ENCODE data around the gene KRTAP12-2.
"Not testable (repeated sequence)": the region's sequence is repeated elsewhere in the genome, so short reads cannot be mapped to it uniquely, and the experiment has no call there.

The KRTAP12-2 gene

DNA sequence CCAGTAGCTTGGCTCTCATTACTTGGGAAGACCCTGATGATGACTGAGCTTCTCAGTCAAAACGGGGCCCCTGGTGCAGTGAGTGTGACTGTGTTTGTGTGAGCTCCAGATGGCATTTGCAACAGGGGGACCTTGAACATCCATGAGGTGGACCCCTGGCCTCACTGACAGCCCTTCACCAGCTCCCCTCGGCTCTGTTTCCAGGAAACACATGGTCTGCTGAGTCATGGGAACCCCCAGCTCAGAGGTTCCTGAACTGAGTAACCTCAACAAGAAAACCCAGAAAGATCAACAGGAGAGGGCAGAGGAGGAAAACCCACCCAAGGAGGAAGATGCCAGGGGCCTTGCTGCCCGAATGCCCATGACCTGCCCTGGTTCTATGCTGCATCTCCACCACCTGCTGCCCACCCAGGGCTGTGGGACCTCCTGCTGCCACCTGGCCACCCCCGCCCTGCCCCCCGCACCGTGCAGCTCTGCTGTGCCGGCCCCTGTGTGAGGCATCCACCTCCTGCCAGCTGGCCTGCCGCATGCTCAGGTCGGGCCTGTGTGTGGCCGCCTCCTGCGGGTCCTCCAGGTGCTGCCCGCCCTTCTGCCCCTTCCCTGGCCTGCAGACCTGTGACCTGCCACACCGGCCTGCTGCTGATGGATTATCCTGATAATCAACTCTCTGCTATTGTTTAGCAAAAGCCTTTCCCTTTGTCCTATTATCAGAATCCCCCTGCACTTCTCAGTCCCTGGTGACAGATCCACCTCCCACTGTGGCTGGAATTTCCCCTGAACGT, 19.5 kb upstream of the KRTAP12-2 start:
- no peaks in the 10 kb centered on the region for H3K36me3 ChIP-seq
- peak overlapping the region; percentile 37 for H3K27ac ChIP-seq
- H3K27me3 ChIP-seq (ENCODE audit: insufficient read depth, low read depth, severe bottlenecking) = no peaks in the 10 kb centered on the region
- TF ChIP-seq, protein P1, sequence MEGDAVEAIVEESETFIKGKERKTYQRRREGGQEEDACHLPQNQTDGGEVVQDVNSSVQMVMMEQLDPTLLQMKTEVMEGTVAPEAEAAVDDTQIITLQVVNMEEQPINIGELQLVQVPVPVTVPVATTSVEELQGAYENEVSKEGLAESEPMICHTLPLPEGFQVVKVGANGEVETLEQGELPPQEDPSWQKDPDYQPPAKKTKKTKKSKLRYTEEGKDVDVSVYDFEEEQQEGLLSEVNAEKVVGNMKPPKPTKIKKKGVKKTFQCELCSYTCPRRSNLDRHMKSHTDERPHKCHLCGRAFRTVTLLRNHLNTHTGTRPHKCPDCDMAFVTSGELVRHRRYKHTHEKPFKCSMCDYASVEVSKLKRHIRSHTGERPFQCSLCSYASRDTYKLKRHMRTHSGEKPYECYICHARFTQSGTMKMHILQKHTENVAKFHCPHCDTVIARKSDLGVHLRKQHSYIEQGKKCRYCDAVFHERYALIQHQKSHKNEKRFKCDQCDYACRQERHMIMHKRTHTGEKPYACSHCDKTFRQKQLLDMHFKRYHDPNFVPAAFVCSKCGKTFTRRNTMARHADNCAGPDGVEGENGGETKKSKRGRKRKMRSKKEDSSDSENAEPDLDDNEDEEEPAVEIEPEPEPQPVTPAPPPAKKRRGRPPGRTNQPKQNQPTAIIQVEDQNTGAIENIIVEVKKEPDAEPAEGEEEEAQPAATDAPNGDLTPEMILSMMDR (IDR thresholded peaks at IDR 0.05; ENCODE audit: low read depth, low read length) = peak; percentile 48
- no peaks in the 10 kb centered on the region for H3K9me3 ChIP-seq (ENCODE audit: severe bottlenecking)
- peak; percentile 80 for DNase-seq
- H3K4me3 ChIP-seq (ENCODE audit: low read depth, low read length) = no peak overlapping the region

DNA sequence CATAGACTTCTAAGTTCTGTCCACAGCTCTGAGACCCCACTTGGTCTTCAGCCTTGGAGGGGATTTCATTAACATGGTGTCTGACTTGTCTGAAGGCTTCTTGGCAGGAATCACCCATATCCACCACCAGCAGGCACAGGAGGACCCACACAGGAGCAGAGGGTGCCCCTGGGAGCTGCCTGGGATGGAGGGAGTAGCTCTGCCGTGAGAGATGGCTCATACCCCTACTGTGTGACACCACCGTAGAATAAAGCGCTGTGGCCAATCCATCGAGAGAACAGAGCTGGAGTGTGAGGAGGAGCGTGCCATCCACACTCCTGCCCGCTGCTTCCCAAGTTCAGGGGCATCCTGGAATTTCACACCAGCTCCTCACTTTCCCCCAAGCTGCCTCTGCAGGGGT, 18.3 kb upstream of the KRTAP12-2 start:
- H3K27ac ChIP-seq; H3K27me3 ChIP-seq (ENCODE audit: insufficient read depth, low read depth, severe bottlenecking); DNase-seq; H3K4me3 ChIP-seq (ENCODE audit: low read depth, low read length); H3K36me3 ChIP-seq; H3K9me3 ChIP-seq (ENCODE audit: severe bottlenecking): not testable (repeated sequence)

DNA sequence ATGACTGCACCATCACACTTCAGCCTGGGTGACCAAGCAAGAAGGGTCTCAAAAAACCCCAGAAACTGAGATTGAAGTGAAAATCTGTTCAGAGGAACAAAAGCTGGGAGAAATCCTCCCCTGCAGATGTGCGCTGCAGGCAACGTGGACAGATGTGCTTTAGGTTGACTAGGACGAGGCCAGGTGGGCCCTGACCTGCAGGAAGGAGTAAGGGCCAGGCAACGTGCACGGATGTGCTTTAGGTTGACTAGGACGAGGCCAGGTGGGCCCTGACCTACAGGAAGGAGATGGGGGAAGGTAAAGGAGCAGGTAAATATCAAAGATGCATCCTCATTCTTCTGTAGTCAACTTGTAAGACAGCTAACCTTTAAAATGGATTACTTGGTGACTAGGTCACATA, 17.8 kb upstream of the KRTAP12-2 start:
- no peaks in the 10 kb centered on the region for H3K9me3 ChIP-seq (ENCODE audit: severe bottlenecking)
- H3K36me3 ChIP-seq = no peaks in the 10 kb centered on the region
- no peak overlapping the region for H3K27ac ChIP-seq
- no peak for DNase-seq
- TF ChIP-seq, protein P1 (IDR thresholded peaks at IDR 0.05; ENCODE audit: low read depth, low read length) = no peak
- H3K4me3 ChIP-seq (ENCODE audit: low read depth, low read length) = no peak overlapping the region
- no peaks in the 10 kb centered on the region for H3K27me3 ChIP-seq (ENCODE audit: insufficient read depth, low read depth, severe bottlenecking)

DNA sequence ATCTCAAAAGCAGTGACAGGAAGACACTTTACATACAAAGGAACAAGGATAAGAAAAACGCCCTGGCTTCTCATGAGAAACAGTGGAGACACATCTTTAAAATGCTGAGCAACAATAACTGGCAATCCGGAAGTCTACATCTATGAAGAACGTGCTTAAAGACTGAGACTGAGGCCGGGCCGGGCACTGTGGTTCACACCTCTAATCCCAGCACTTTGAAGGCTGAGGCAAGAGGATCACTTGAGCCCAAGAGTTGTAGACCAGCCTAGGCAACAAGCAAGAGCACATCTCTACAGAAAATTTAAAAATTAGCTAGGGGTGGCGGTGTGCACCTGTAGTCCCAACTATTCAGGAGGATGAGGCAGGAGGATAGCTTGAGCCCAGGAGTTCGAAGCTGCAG, 17.4 kb upstream of the KRTAP12-2 start:
- no peaks in the 10 kb centered on the region for H3K27me3 ChIP-seq (ENCODE audit: insufficient read depth, low read depth, severe bottlenecking)
- H3K4me3 ChIP-seq (ENCODE audit: low read depth, low read length) = no peak overlapping the region
- DNase-seq = no peak
- H3K27ac ChIP-seq = no peak overlapping the region
- H3K36me3 ChIP-seq = no peaks in the 10 kb centered on the region
- TF ChIP-seq, protein P1 (IDR thresholded peaks at IDR 0.05; ENCODE audit: low read depth, low read length) = no peak
- no peaks in the 10 kb centered on the region for H3K9me3 ChIP-seq (ENCODE audit: severe bottlenecking)

DNA sequence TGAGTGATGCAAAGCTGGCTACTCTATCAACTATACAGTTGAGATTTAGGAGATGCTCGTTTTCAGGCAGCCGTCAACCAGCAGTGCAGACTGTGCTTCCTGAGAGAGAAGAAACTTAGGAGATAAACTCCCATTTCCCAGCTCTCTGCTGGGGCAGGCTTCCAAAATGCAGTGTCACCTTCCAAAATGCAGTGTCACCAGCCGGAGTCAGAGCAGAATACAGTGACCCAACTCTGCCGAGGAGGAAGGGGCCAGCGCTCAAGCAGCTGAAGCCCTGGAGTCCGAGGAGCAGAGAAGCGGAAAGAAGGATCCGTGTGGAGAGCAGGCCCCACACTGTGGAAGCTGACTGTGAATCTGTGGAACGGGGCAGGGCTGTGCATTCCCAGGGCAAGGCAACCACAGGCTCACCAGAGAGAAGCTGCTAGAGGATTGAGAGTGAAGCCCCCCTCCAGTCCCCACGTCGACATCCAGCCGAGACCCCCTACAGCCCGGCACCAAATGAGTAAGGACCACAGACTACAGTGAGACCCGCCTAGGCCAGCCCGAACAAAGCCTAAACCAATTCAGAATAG, 15.9 kb upstream of the KRTAP12-2 start:
- H3K4me3 ChIP-seq (ENCODE audit: low read depth, low read length) = no peak overlapping the region
- H3K9me3 ChIP-seq (ENCODE audit: severe bottlenecking) = peaks cover 3% of the 10 kb centered on the region
- DNase-seq = no peak
- no peaks in the 10 kb centered on the region for H3K27me3 ChIP-seq (ENCODE audit: insufficient read depth, low read depth, severe bottlenecking)
- no peaks in the 10 kb centered on the region for H3K36me3 ChIP-seq
- TF ChIP-seq, protein P1 (IDR thresholded peaks at IDR 0.05; ENCODE audit: low read depth, low read length) = no peak
- no peak overlapping the region for H3K27ac ChIP-seq

DNA sequence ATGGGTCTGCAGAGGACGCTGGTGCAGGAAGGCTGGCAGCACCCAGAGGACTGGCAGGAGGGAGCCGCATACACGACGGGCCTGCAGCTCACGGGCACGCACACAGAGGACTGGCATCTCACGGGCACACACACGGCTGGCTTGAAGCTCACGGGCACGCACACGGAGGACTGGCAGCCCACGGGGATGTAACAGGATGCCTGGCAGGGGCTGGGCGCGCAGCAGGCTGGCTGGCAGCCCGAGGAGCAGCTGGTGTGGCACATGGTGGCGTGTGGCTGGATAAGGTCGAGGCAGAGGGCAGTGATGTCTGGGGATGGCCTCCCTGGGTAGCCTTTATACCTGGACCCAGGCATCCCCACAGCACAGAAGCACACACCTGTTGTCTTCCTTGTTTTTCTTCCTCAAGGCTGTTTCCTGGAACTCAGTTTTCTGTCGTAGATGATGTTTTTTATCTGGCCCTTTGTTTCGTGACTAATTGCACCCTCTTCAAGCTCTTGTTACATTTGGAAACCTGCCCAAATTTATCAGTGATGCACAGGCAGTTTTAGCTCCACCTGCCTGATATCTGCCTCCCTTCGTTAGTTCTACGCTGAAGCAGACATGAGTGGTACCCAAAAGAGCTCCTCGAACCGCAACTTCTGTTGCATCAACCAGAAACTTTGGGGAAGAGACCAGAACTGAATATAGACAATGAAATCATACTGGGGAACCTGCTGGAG, 15.3 kb upstream of the KRTAP12-2 start, which contains the start of gene KRTAP12-1:
Gene KRTAP12-1, minus strand, starts transcription at position 303 of the 719 bp plus-strand sequence. Its CDS starts 40 bp downstream, at position 263.
- Histone ChIP-seq H3K4me3 (ENCODE audit: low read depth, low read length) (no peak within 1 kb of the TSS), H3K36me3 (no peaks in the 10 kb centered on the region), H3K9me3 (ENCODE audit: severe bottlenecking) (peaks cover 3% of the 10 kb centered on the region), H3K27ac (no peak within 1 kb of the TSS), H3K27me3 (ENCODE audit: insufficient read depth, low read depth, severe bottlenecking) (no peaks in the 10 kb centered on the region)
- no peak for DNase-seq
- TF ChIP-seq, protein P1 (IDR thresholded peaks at IDR 0.05; ENCODE audit: low read depth, low read length) = no peak
